IMR-90 (cell line): Measurements from ENCODE around the gene C6orf136. TPM values are rescaled to one million over a fixed set of nuclear protein-coding genes. Genes with fewer than 3 reads are reported as not detected.

Experiments
- ATAC-seq: fragments of 200-7000 bp; cut with Tn5 transposase; 2 replicates; pipeline ENCODE4 v1.9.1; 2020; ENCODE audit warnings: low read depth, mild to moderate bottlenecking, moderate library complexity
- BruUV-seq: library from RNA; stranded (reverse); fragments of 400-500 nt; replicated peaks from 2 replicates; lab custom pipeline; 2021; lab: Mats Ljungman, UMichigan
- CTCF ChIA-PET: fragments of 300-600 bp; formaldehyde crosslinking; extraction: SDS; loops from one replicate; lab custom pipeline; 2021; ENCODE audit warnings: antibody characterized with exemption; lab: Yijun Ruan, JAX
- POLR2A ChIA-PET: fragments of 300-600 bp; sonication (Branson Sonifier 250); formaldehyde crosslinking; loops from one replicate; lab custom pipeline; 2022; ENCODE audit warnings: antibody characterized with exemption; ENCODE audit not compliant: unreplicated experiment; lab: Charles Lee
- DNase-seq: peaks from one replicate; pipeline ENCODE4 v3.0.0; 2013
- H2AFZ ChIP-seq: replicated peaks from 2 replicates; pipeline ENCODE3; 2013; ENCODE audit warnings: low read length, mild to moderate bottlenecking; ENCODE audit not compliant: poor library complexity
- H2AK5ac ChIP-seq: 2 replicates; pipeline ENCODE4 v1.6.1; 2013; ENCODE audit warnings: low read depth, low read length, inconsistent platforms
- H2AK9ac ChIP-seq: replicated peaks from 2 replicates; pipeline ENCODE3; 2013; ENCODE audit warnings: mild to moderate bottlenecking, low read depth, low read length, moderate library complexity; ENCODE audit not compliant: poor library complexity
- H2BK120ac ChIP-seq: 2 replicates; pipeline ENCODE4 v1.6.1; 2013; ENCODE audit warnings: low read depth, low read length, inconsistent platforms
- H2BK15ac ChIP-seq: 3 replicates; pipeline ENCODE4 v1.6.1; 2013; ENCODE audit warnings: low read depth, low read length, inconsistent platforms
- H2BK20ac ChIP-seq: 2 replicates; pipeline ENCODE4 v1.6.1; 2013; ENCODE audit warnings: low read depth, mild to moderate bottlenecking, inconsistent platforms, low read length, moderate library complexity
- H2BK5ac ChIP-seq: 2 replicates; pipeline ENCODE4 v1.6.1; 2013; ENCODE audit warnings: mild to moderate bottlenecking, low read depth, low read length, inconsistent platforms; ENCODE audit not compliant: poor library complexity, severe bottlenecking
- H3K14ac ChIP-seq: replicated peaks from 2 replicates; pipeline ENCODE4 v1.6.1; 2013; ENCODE audit warnings: low read depth, low read length, inconsistent platforms
- H3K18ac ChIP-seq: 2 replicates; pipeline ENCODE4 v1.6.1; 2013; ENCODE audit warnings: low read depth, low read length, control low read depth
- H3K23ac ChIP-seq: 2 replicates; pipeline ENCODE4 v1.6.1; 2013; ENCODE audit warnings: low read depth, low read length, inconsistent platforms
- H3K27ac ChIP-seq: 2 replicates; pipeline ENCODE4 v1.5.1; 2013; ENCODE audit warnings: mild to moderate bottlenecking, control low read depth, low read length; ENCODE audit not compliant: insufficient read depth
- H3K27me3 ChIP-seq: 2 replicates; pipeline ENCODE4 v1.6.1; 2013; ENCODE audit warnings: low read length; ENCODE audit not compliant: control insufficient read depth, insufficient read depth
- H3K36me3 ChIP-seq: 2 replicates; pipeline ENCODE4 v1.6.1; 2013; ENCODE audit warnings: low read length, mixed read lengths; ENCODE audit not compliant: control insufficient read depth, insufficient read depth
- H3K4ac ChIP-seq: 2 replicates; pipeline ENCODE4 v1.6.1; 2013; ENCODE audit warnings: low read depth, low read length, inconsistent platforms
- H3K4me1 ChIP-seq: 2 replicates; pipeline ENCODE4 v1.6.1; 2013; ENCODE audit warnings: low read length, mixed read lengths; ENCODE audit not compliant: control insufficient read depth, insufficient read depth
- H3K4me2 ChIP-seq: 2 replicates; pipeline ENCODE4 v1.6.1; 2013; ENCODE audit warnings: low read depth, mild to moderate bottlenecking, control low read depth, low read length, moderate library complexity
- H3K4me3 ChIP-seq: 2 replicates; pipeline ENCODE4 v1.5.1; 2013; ENCODE audit warnings: low read depth, mild to moderate bottlenecking, control low read depth, low read length, moderate library complexity; ENCODE audit not compliant: insufficient read depth
- H3K56ac ChIP-seq: 2 replicates; pipeline ENCODE4 v1.6.1; 2013; ENCODE audit warnings: low read length, inconsistent platforms; ENCODE audit not compliant: insufficient read depth; ENCODE audit errors: extremely low read depth
- H3K79me1 ChIP-seq, 2 experiments: 2 replicates each; pipeline ENCODE4 v1.6.1; 2013; ENCODE audit warnings: low read length in 2 of 2, inconsistent platforms in 1 of 2, low read depth in 1 of 2
- H3K9ac ChIP-seq: 2 replicates; pipeline ENCODE4 v1.6.1; 2013; ENCODE audit warnings: low read depth, low read length, control low read depth
- H3K9me1 ChIP-seq: 2 replicates; pipeline ENCODE4 v1.6.1; 2013; ENCODE audit warnings: low read length, inconsistent platforms; ENCODE audit not compliant: insufficient read depth
- H3K9me3 ChIP-seq: 2 replicates; pipeline ENCODE4 v1.6.1; 2013; ENCODE audit warnings: low read length; ENCODE audit not compliant: control insufficient read depth, insufficient read depth
- H4K20me1 ChIP-seq: 2 replicates; pipeline ENCODE4 v1.6.1; 2013; ENCODE audit warnings: low read length, inconsistent platforms; ENCODE audit not compliant: insufficient read depth
- H4K5ac ChIP-seq: 2 replicates; pipeline ENCODE4 v1.6.1; 2013; ENCODE audit warnings: mild to moderate bottlenecking, low read depth, low read length, control low read depth
- H4K8ac ChIP-seq, 2 experiments: 2 replicates each; pipeline ENCODE4 v1.6.1; 2013; ENCODE audit warnings: low read depth in 2 of 2, low read length in 2 of 2, control low read depth in 1 of 2, inconsistent platforms in 1 of 2
- H4K91ac ChIP-seq: 2 replicates; pipeline ENCODE4 v1.6.1; 2013; ENCODE audit warnings: low read depth, low read length, inconsistent platforms; ENCODE audit not compliant: insufficient read depth
- BHLHE40 ChIP-seq: fragments of 150-350 bp; IDR thresholded peaks from 2 replicates; pipeline ENCODE4 v1.6.1; 2016; ENCODE audit warnings: mild to moderate bottlenecking, low read depth, low read length
- CEBPB ChIP-seq: IDR thresholded peaks from 2 replicates; pipeline ENCODE4 v1.6.1; 2012; ENCODE audit warnings: low read depth, low read length, improper control_type of control experiment
- CHD1 ChIP-seq: IDR thresholded peaks from 2 replicates; pipeline ENCODE4 v1.6.1; 2012; ENCODE audit warnings: low read depth, low read length, improper control_type of control experiment
- CTCF ChIP-seq: conservative IDR thresholded peaks from 2 replicates; pipeline ENCODE4 v1.5.1; 2012; ENCODE audit warnings: mild to moderate bottlenecking, low read depth, low read length, improper control_type of control experiment
- ELK1 ChIP-seq: fragments of 150-350 bp; IDR thresholded peaks from 2 replicates; pipeline ENCODE4 v1.6.1; 2016; ENCODE audit warnings: low read depth, mild to moderate bottlenecking, low read length, moderate library complexity, borderline replicate concordance
- FOS ChIP-seq: fragments of 150-350 bp; IDR thresholded peaks from 2 replicates; pipeline ENCODE4 v1.6.1; 2016; ENCODE audit warnings: low read depth, low read length
- MAFK ChIP-seq: IDR thresholded peaks from 2 replicates; pipeline ENCODE4 v1.6.1; 2012; ENCODE audit warnings: low read depth, low read length, improper control_type of control experiment
- MAZ ChIP-seq: IDR thresholded peaks from 2 replicates; pipeline ENCODE4 v1.6.1; 2012; ENCODE audit warnings: low read depth, mild to moderate bottlenecking, low read length, improper control_type of control experiment, moderate library complexity, borderline replicate concordance
- MXI1 ChIP-seq: IDR thresholded peaks from 2 replicates; pipeline ENCODE4 v1.6.1; 2012; ENCODE audit warnings: low read depth, mild to moderate bottlenecking, low read length, moderate library complexity, borderline replicate concordance
- NFE2L2 ChIP-seq: fragments of 150-350 bp; IDR thresholded peaks from 2 replicates; pipeline ENCODE4 v1.6.1; 2016; ENCODE audit warnings: low read depth, mild to moderate bottlenecking, low read length
- POLR2A ChIP-seq: IDR thresholded peaks from 2 replicates; pipeline ENCODE4 v1.6.1; 2012; ENCODE audit warnings: mild to moderate bottlenecking, low read depth, low read length
- RAD21 ChIP-seq: IDR thresholded peaks from 2 replicates; pipeline ENCODE4 v1.6.1; 2012; ENCODE audit warnings: low read length, improper control_type of control experiment
- RCOR1 ChIP-seq: IDR thresholded peaks from 2 replicates; pipeline ENCODE4 v1.6.1; 2012; ENCODE audit warnings: mild to moderate bottlenecking, low read length, improper control_type of control experiment; ENCODE audit not compliant: insufficient replicate concordance
- RFX5 ChIP-seq: IDR thresholded peaks from 2 replicates; pipeline ENCODE4 v1.8.0; 2012; ENCODE audit warnings: low read depth, mild to moderate bottlenecking, low read length, moderate library complexity
- SMC3 ChIP-seq: fragments of 150-350 bp; IDR thresholded peaks from 2 replicates; pipeline ENCODE4 v1.6.1; 2016; ENCODE audit warnings: low read depth, mild to moderate bottlenecking, antibody characterized with exemption, low read length, moderate library complexity
- USF2 ChIP-seq: fragments of 150-350 bp; IDR thresholded peaks from 2 replicates; pipeline ENCODE4 v1.6.1; 2017; ENCODE audit warnings: mild to moderate bottlenecking, antibody characterized with exemption, low read length, low read depth
- WGBS, 2 experiments: methylation state at CpG; one replicate each; pipeline versions ENCODE4 v1.1.5 to v1.1.7; 2013; ENCODE audit warnings: missing lambda C conversion rate in 2 of 2; ENCODE audit not compliant: insufficient read length in 1 of 2; ENCODE audit errors: extremely low coverage in 2 of 2; 5-methylcytosine and 5-hydroxymethylcytosine counted together
- dilution Hi-C: fragments of 300-500 bp; cut with HindIII; formaldehyde crosslinking; loops from one replicate; pipeline ENCODE4 v1.14.3; 2018; ENCODE audit warnings: low sequenced_read_pairs; ENCODE audit not compliant: unreplicated experiment
- in situ Hi-C: fragments of 300-500 bp; cut with MboI; formaldehyde crosslinking; loops from 3 replicates; pipeline ENCODE4 v1.14.3; 2019; ENCODE audit warnings: low sequenced_read_pairs, inconsistent platforms, mixed read lengths
- intact Hi-C: fragments of 100-400 bp; cut with micrococcal nuclease; formaldehyde crosslinking; loops from 2 replicates; pipeline ENCODE4 v1.10.0; 2022
- polyA plus RNA-seq, 3 experiments: library from polyadenylated mRNA; depleted of rRNA; stranded (reverse); fragments of >200 nt; gene quantifications; 2 replicates each; pipeline ENCODE4 v1.2.3, GENCODE V29; 2012; ENCODE audit warnings: low replicate concordance in 1 of 3
- total RNA-seq: library from RNA; depleted of rRNA; stranded (reverse); fragments of >200 nt; gene quantifications from 2 replicates; pipeline ENCODE4 v1.2.3, GENCODE V29; 2012

The C6orf136 gene
- total and polyA plus RNA-seq, 2 of the 4 experiments (the other 2 are of a cell fraction), result 1.1 to 11.7 TPM

GRCh38 chr6:30651143-30651542 lies 4.2 kb downstream of the C6orf136 start:
- Histone ChIP-seq H2AK9ac (no peak overlapping the region), H3K27ac (no peak overlapping the region), H2AK5ac (no peak overlapping the region), H3K4ac (no peak overlapping the region), H2BK15ac (no peak overlapping the region), H4K91ac (no peak overlapping the region), H3K56ac (no peak overlapping the region), H2AFZ (no peak overlapping the region), H3K18ac (no peak overlapping the region), H3K9me1 (no peaks in the 10 kb centered on the region; the same call in 1 of the 2 replicates), H2BK20ac (no peak overlapping the region), H4K20me1 (peaks cover 4% of the 10 kb centered on the region; the same call in 1 of the 2 replicates), H3K79me1 (peaks cover 7 to 33% of the 10 kb centered on the region in 2 experiments), H3K23ac (no peak overlapping the region), H3K9ac (no peak overlapping the region), H3K4me3 (no peak overlapping the region), H2BK5ac (no peak overlapping the region), H2BK120ac (no peak overlapping the region), H3K36me3 (peaks cover 42% of the 10 kb centered on the region), H3K14ac (no peak overlapping the region), H3K4me2 (no peak overlapping the region), H3K27me3 (no peaks in the 10 kb centered on the region), H4K8ac (no peak overlapping the region), H3K4me1 (no peaks in the 10 kb centered on the region), H4K5ac (no peak overlapping the region), H3K9me3 (no peaks in the 10 kb centered on the region)
- ChIA-PET CTCF (interaction anchor here (0.8 kb wide), 1 partner anchor 670 kb away, joined by 3 read pairs; no protein-coding TSS in a partner anchor), POLR2A (no interaction called here)
- in situ Hi-C loops, result no loop called here
- dilution Hi-C loops, result no loop called here
- ATAC-seq, result no peak
- no peak for TF ChIP-seq MAZ
- no peak for TF ChIP-seq NFE2L2
- no peak for TF ChIP-seq MXI1
- TF ChIP-seq BHLHE40, result no peak
- no peak for TF ChIP-seq RFX5
- TF ChIP-seq SMC3, result no peak
- TF ChIP-seq MAFK, result no peak
- TF ChIP-seq POLR2A, result no peak
- no peak for TF ChIP-seq CTCF
- TF ChIP-seq ELK1, result no peak
- no peak for TF ChIP-seq CHD1
- no peak for TF ChIP-seq CEBPB
- TF ChIP-seq USF2, result no peak
- no peak for TF ChIP-seq RAD21
- TF ChIP-seq RCOR1, result no peak
- no peak for TF ChIP-seq FOS
- 96% methylated on average over 7 of the region's 12 CpGs; no CpG with 5 or more reads in 1 of the 2 experiments for WGBS, 2 experiments
- intact Hi-C loops, result no loop called here
- no peak for DNase-seq
- BruUV-seq, result no TSS peak
